Upper lobe of right lung (tissue), 1 donor: ENCODE data around the gene POLG2. TPM values are rescaled to one million over a fixed set of nuclear protein-coding genes. Genes with fewer than 3 reads are reported as not detected.

Experiments used
- ATAC-seq: fragments of 200-7000 bp; cut with Tn5 transposase; one replicate; pipeline ENCODE4 v1.9.1; 2020; ENCODE audit warnings: mild to moderate bottlenecking, moderate library complexity
- DNase-seq: peaks from one replicate; pipeline ENCODE4 v3.0.0-alpha.2; 2020
- H3K27ac ChIP-seq: fragments of 200-600 bp; one replicate; pipeline ENCODE4 v1.8.0; 2022
- H3K27me3 ChIP-seq: fragments of 200-600 bp; one replicate; pipeline ENCODE4 v1.8.0; 2022; ENCODE audit warnings: mild to moderate bottlenecking
- H3K36me3 ChIP-seq: fragments of 200-600 bp; one replicate; pipeline ENCODE4 v1.8.0; 2022
- H3K4me1 ChIP-seq: fragments of 200-600 bp; one replicate; pipeline ENCODE4 v1.8.0; 2022
- H3K4me3 ChIP-seq: fragments of 200-600 bp; one replicate; pipeline ENCODE4 v1.8.0; 2022; ENCODE audit warnings: mild to moderate bottlenecking
- H3K9me3 ChIP-seq: fragments of 200-600 bp; one replicate; pipeline ENCODE4 v1.8.0; 2022
- CTCF ChIP-seq: fragments of 200-600 bp; IDR thresholded peaks from one replicate; pipeline ENCODE4 v1.8.0; 2022; ENCODE audit warnings: antibody characterized with exemption
- intact Hi-C: fragments of 100-400 bp; cut with DNase I; formaldehyde crosslinking; loops from one replicate; pipeline ENCODE4 v1.11.0; 2022
- total RNA-seq: library from RNA; stranded (reverse); fragmentation: NEBNext Ultra II Directional; extraction: Animal tissue kit (Norgen Biotek cat#: 25700); gene quantifications from one replicate; pipeline ENCODE4 v1.2.1, GENCODE V29; 2021
- donor health status: DM: no; HTN: yes; CAD: no; lungs with severe emphysema.

POLG2 gene
- total RNA-seq, 1 donor from 2014 or later, result 12.6 TPM

GRCh38 chr17:64529221-64529620, 32.4 kb upstream of the POLG2 start:
- Histone ChIP-seq H3K9me3 (no peaks in the 10 kb centered on the region), H3K36me3 (peaks cover 100% of the 10 kb centered on the region), H3K4me3 (no peak overlapping the region), H3K27ac (no peak overlapping the region), H3K4me1 (no peaks in the 10 kb centered on the region), H3K27me3 (no peaks in the 10 kb centered on the region)
- DNase-seq (no peak), ATAC-seq (no peak)
- intact Hi-C loops, result no loop called here
- TF ChIP-seq CTCF, result no peak

DNA sequence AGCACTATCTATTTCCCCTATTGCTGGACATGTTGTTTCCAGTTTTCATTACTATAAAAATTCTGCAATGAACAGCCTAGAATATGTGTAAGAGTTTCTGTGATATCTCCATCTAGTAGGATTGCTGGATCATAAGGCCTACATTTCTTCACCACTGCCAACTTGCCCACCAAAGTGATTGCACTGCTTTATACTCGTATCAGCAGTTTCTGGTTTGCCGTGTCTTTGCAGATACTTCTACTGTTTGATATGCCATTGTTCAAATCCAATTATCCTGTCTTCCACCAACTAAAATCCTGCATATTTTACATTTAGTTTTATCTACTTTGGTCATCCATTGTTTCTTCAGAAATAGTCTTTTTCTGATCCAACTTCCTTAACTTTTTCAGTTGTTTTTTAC, 31.1 kb upstream of the POLG2 start:
- intact Hi-C loops, result no loop called here
- no peaks in the 10 kb centered on the region for H3K9me3 ChIP-seq
- ATAC-seq (no peak), DNase-seq (no peak)
- H3K36me3 ChIP-seq, result peaks cover 100% of the 10 kb centered on the region
- no peak for TF ChIP-seq CTCF
- no peak overlapping the region for H3K27ac ChIP-seq
- no peak overlapping the region for H3K4me3 ChIP-seq
- no peaks in the 10 kb centered on the region for H3K27me3 ChIP-seq
- H3K4me1 ChIP-seq, result no peaks in the 10 kb centered on the region

DNA sequence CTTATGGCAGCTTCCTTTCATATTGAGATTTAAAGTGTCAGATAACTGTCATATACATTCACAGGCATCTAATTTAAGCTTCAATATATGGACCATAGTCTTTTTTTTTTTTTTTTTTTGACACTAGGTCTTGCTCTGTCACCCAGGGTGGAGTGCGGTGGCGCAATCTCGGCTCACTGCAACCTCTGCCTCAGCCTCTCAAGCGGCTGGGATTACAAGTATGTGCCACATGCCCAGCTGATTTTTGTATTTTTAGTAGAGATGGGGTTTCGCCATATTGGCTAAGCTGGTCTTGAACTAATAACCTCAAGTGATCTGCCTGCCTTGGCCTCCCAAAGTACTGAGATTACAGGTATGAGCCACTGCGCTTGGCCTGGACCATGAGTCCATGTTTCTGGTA, 23.5 kb upstream of the POLG2 start:
- H3K27me3 ChIP-seq, result no peaks in the 10 kb centered on the region
- peaks cover 100% of the 10 kb centered on the region for H3K36me3 ChIP-seq
- H3K4me1 ChIP-seq, result no peaks in the 10 kb centered on the region
- no peak for TF ChIP-seq CTCF
- DNase-seq (no peak), ATAC-seq (no peak)
- intact Hi-C loops, result no loop called here
- H3K4me3 ChIP-seq, result no peak overlapping the region
- no peaks in the 10 kb centered on the region for H3K9me3 ChIP-seq
- H3K27ac ChIP-seq, result no peak overlapping the region

DNA sequence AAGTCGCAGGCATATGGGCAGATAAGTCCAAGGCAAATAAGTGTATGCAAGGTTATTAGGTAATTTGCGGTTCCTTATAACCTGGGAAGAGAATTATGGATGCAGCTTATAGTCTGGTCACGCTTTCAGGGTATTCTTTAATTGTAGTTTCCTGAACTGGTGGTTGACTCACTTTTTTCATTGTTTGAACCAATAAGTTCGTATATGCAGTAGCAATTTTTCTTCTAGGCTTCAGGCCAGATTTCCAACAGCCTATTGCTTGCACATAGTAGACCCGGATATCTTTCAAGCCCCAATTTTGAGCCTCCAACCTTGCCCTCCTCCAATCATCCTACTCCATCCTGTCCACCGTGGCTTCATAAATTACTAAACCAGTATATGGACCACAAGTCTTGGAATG, 22.7 kb upstream of the POLG2 start:
- TF ChIP-seq CTCF, result no peak
- DNase-seq (no peak), ATAC-seq (no peak)
- no peak overlapping the region for H3K4me3 ChIP-seq
- H3K36me3 ChIP-seq, result peaks cover 100% of the 10 kb centered on the region
- intact Hi-C loops, result no loop called here
- H3K9me3 ChIP-seq, result no peaks in the 10 kb centered on the region
- no peak overlapping the region for H3K27ac ChIP-seq
- no peaks in the 10 kb centered on the region for H3K27me3 ChIP-seq
- no peaks in the 10 kb centered on the region for H3K4me1 ChIP-seq

DNA sequence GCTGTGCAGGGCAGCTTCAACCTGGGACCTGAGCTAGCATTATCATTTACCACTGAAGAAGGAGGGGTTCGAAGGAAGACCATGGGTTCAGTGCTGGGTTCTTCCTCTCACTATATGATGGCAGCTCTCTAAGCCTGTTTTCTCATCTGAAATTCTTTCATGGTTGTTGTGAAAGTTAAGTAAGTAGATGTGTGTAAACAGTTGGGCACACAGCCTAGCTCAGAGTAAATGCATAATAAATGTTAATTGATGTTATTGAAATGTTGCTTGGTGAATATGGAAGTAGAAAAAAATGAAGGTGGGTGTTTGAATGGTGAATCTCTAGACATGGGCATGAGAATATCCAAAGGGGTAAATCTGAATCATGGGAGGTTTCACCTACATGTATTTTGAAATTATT, 19.0 kb upstream of the POLG2 start:
- Histone ChIP-seq H3K36me3 (peaks cover 100% of the 10 kb centered on the region), H3K9me3 (no peaks in the 10 kb centered on the region), H3K4me3 (no peak overlapping the region), H3K4me1 (no peaks in the 10 kb centered on the region), H3K27ac (no peak overlapping the region), H3K27me3 (no peaks in the 10 kb centered on the region)
- TF ChIP-seq CTCF, result no peak
- ATAC-seq (no peak), DNase-seq (no peak)
- intact Hi-C loops, result no loop called here

DNA sequence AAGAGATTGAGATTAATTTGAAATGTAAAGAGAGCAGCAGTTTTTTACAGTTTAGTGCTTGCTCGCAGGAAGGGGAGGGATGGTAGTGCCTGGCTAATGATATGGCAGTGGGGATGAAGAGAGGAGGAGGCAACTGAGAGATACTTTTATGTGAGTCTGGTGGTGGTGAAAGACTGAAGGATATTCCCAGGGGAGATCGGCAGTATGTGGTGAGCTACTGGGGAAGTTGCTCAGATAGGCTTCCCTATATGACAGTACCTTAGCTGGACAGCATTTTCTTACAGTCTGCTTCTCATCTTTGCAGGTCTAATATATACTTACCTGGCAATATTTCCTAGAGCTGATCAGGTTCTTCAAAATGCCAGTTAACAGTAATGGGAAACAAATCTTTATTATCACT, 18.6 kb upstream of the POLG2 start:
- Histone ChIP-seq H3K36me3 (peaks cover 100% of the 10 kb centered on the region), H3K4me3 (no peak overlapping the region), H3K27me3 (no peaks in the 10 kb centered on the region), H3K9me3 (no peaks in the 10 kb centered on the region), H3K27ac (no peak overlapping the region), H3K4me1 (no peaks in the 10 kb centered on the region)
- TF ChIP-seq CTCF, result no peak
- DNase-seq (no peak), ATAC-seq (no peak)
- intact Hi-C loops, result no loop called here
